GM21717 (cell line): ENCODE data around the gene SLC24A4.

ENCODE experiments used
- ATAC-seq: cut with Tn5 transposase; IDR thresholded peaks from one replicate; pipeline ENCODE4 v1.9.1; 2021; ENCODE audit warnings: mild to moderate bottlenecking, moderate library complexity; ENCODE audit not compliant: unreplicated experiment

The SLC24A4 gene

GRCh38 chr14:92315050-92315805 lies 7.7 kb upstream of the SLC24A4 start:
- no peak for ATAC-seq

- ATAC-seq: no peak
Measured at GRCh38 chr14:92316176-92316575, 6.8 kb upstream of the SLC24A4 start.

- no peak for ATAC-seq
Measured at GRCh38 chr14:92316937-92317336, 6.0 kb upstream of the SLC24A4 start.

- ATAC-seq: no peak
Measured at GRCh38 chr14:92317511-92317910, 5.5 kb upstream of the SLC24A4 start.

- ATAC-seq: no peak
Measured at GRCh38 chr14:92321701-92322100, 1.3 kb upstream of the SLC24A4 start.

DNA sequence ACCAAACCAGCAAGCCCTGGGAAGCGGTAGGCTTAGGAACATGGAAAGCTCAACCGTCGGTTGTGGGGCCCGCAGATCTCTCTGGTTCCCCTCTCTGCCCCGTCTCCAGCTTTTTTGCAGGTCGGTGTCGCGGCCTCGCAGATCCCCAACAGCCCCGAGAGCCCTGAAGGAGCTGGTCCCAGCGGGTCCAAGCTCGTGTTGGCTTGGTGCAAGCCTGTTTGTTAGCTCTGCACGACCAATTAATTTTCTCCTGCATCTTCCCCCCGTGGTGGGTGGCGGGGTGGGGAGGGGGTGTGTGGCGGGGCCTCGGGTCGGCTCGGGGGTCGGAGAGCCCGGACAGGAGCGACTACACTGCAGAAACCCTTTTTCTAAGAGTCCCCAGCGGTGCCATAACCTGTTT lies 449 bp upstream of the SLC24A4 start:
- no peak for ATAC-seq

GRCh38 chr14:92323916-92324818 lies 1.2 kb downstream of the SLC24A4 start:
- no peak for ATAC-seq

DNA sequence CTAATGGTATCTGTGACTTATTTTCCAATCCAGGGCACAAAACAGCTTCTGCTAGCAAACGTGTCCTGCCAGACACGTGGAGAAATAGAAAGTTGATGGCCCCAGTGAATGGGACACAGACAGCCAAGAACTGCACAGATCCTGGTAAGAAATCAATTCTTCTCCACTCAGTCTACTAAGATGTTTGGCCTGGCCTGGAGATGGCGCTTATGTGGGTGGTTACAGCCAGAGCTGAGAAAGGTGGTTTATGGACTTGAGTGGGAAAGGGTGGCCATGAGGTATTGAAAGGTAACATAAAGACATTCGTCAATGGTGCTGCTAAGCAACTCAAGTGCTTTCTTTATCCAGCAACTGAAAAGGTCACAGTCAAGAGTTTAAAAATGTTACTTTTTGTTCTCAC lies 2.9 kb downstream of the SLC24A4 start:
- no peak for ATAC-seq

- ATAC-seq: no peak
Measured at GRCh38 chr14:92328664-92329255, 5.8 kb downstream of the SLC24A4 start.

GRCh38 chr14:92334050-92334449 lies 11.1 kb downstream of the SLC24A4 start:
- no peak for ATAC-seq

- ATAC-seq: no peak
Measured at GRCh38 chr14:92336363-92336762, 13.4 kb downstream of the SLC24A4 start.

DNA sequence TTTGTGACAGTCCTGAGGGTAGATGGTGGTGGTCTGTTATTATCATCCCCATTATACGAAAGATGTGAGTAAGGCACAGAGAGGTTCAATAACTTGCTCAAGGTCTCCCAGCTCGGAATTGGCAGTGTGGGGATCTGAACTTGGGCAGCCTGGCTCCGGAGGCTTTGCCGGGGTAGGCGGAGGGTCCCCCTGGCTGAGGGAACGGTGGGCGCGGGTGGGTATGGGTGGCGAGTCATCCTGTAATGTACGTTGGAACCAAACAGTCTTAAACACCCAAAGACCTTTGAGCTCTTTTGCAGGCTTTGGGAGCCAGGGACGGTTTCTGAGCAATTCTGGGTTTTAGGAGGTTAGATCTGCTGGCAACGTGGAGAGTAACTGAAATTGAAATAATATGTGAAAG lies 16.5 kb downstream of the SLC24A4 start:
- ATAC-seq: no peak

- ATAC-seq: no peak
Measured at GRCh38 chr14:92340071-92340470, 17.1 kb downstream of the SLC24A4 start.

GRCh38 chr14:92340931-92341330 lies 18.0 kb downstream of the SLC24A4 start:
- ATAC-seq: no peak

DNA sequence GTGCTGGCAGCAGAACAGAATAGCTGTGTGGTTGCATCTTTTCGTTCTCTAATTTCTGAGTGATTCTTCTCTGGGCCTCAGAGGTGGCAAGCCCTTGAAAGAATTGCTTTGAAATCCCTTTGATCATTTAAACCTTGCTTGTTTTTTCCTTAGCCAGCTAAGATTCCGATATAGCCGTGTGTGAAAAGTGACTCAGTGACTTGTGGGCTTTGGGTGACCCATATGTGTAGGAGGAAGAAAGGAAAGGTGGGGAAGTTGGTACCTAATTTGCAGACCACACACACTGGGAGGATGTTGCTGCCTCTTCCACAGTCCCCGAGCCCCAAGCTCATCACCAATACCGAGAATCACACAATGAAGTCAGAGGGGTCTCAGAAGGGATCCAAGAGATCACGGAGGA lies 18.8 kb downstream of the SLC24A4 start:
- ATAC-seq: no peak

- ATAC-seq: no peak
Measured at GRCh38 chr14:92348154-92348553, 25.2 kb downstream of the SLC24A4 start.

- ATAC-seq: no peak
Measured at GRCh38 chr14:92351750-92352149, 28.8 kb downstream of the SLC24A4 start.

DNA sequence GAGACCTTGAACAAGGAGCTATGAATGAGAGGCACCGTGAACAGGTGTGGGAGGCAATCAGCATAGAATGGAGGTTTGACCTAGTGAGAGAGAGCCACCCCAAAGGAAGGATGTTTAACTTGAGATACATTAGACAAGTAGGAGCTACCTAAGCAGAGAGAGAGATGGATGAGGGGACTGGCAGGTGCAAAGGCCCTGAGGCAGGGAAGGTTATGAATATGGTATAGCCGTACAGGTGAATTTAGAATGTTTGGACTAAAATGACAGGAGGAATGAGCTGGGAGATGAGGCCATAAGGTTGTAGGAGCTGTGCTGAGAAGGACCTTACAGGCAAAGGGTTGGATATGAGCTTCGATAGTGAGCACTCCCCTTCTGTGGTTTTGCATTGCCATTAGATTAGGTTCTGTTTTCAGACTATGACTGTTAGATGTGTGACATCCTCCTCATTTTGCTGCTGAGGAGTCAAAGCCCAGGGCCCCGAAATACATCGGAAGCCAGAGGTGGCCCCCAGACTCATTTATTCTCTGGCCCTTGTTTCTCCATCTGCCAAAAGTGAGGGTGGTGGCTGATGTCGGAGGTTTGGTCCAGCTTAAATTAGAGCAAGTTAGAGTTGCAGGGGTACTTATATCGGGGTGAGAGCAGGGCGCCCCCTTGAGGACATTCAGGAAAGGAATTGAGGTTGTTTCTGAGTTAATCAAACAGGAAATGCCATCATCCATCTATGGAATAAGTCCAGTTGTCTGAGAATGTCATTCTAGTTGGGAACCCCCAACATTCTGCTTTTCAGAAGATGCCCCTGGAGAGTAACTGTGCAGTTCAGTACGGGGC lies 29.4 kb downstream of the SLC24A4 start:
- ATAC-seq: no peak

GRCh38 chr14:92353447-92353846 lies 30.5 kb downstream of the SLC24A4 start:
- no peak for ATAC-seq

- ATAC-seq: no peak
Measured at GRCh38 chr14:92356677-92357076, 33.7 kb downstream of the SLC24A4 start.
